ENCODE data around the gene LRCH3. TPM values are rescaled to one million over a fixed set of nuclear protein-coding genes. Genes with fewer than 3 reads are reported as not detected.

Gene LRCH3
- polyA plus RNA-seq, 3 donors, result 4.1 to 19.4 (median 7.4) TPM

DNA sequence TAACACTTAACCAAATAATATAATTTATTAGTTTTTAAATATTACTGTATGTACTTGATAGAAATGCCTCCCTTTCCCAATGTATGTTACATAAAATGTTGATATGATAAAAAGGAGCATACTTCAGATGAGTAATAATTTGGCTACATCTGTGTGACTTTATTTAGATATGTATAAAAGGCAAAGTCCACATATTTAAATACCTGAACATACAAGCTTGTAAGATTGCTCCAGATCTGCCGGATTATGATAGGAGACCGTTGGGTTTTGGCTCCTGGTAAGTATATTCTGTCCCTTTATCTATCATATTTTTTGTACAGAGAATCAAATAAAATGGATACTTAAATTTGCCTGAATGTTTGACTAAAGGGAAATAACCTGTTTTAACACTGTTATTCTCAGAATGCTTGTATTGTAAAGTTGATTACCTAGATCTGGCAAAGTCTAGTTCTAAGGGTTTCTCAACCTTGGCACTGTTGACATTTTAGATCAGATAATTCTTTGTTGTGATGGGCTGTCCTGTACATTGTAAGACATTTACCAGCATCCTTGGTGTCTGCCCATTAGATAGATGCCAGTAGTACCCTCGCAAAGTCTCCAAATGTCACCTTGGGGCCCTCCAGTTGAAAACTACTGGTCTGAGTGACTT is 38.5 kb downstream of the LRCH3 start:
- H3K27ac Mint-ChIP-seq, result no peak overlapping the region
- no peak overlapping the region for H3K4me2 ChIP-seq (replicated peaks; ENCODE audit: extremely low read depth, low read length, poor library complexity, severe bottlenecking)
- no peak overlapping the region for H3K9ac ChIP-seq (ENCODE audit: insufficient read depth, low read length, poor library complexity, severe bottlenecking)
- no peaks in the 10 kb centered on the region for H3K27me3 ChIP-seq (ENCODE audit: control insufficient read depth in 2 of 2, insufficient read depth in 2 of 2, low read length in 2 of 2)
- no peak overlapping the region for H2AFZ ChIP-seq (ENCODE audit: insufficient read depth, low read depth, low read length, poor library complexity, severe bottlenecking)
- no peaks in the 10 kb centered on the region for H3K4me1 ChIP-seq (ENCODE audit: control insufficient read depth in 1 of 2, insufficient read depth in 2 of 2, low read length in 2 of 2)
- H3K9me3 Mint-ChIP-seq, result peaks cover 0 to 1% (median 0%) of the 10 kb centered on the region in 7 donors
- WGBS (ENCODE audit: insufficient coverage), result 100% methylated on average over 1 of the region's 3 CpGs
- no peaks in the 10 kb centered on the region for H3K4me1 Mint-ChIP-seq
- H3K9me3 ChIP-seq (replicated peaks in 1 of 2; ENCODE audit: control insufficient read depth in 1 of 2, insufficient read depth in 1 of 2, low read length in 2 of 2), result no peaks in the 10 kb centered on the region
- intact Hi-C loops (cut with micrococcal nuclease), result no loop called here
- H3K27ac ChIP-seq (ENCODE audit: low read depth in 1 of 2, low read length in 2 of 2), result no peak overlapping the region
- no peak overlapping the region for H3K4me3 ChIP-seq (replicated peaks in 1 of 3; ENCODE audit: low read depth in 2 of 3, low read length in 3 of 3)
- H3K27me3 Mint-ChIP-seq (ENCODE audit: low read depth in 3 of 3), result no peaks in the 10 kb centered on the region
- H3K36me3 Mint-ChIP-seq, result peaks cover 59 to 80% of the 10 kb centered on the region in 2 donors
- H3K79me2 ChIP-seq (ENCODE audit: insufficient read depth, low read length), result no peaks in the 10 kb centered on the region
- peaks cover 56 to 86% of the 10 kb centered on the region in 2 donors for H3K36me3 ChIP-seq (replicated peaks in 1 of 2; ENCODE audit: control insufficient read depth in 1 of 2, insufficient read depth in 2 of 2, low read length in 2 of 2)
- DNase-seq, result no peak
- TF ChIP-seq, protein P1, sequence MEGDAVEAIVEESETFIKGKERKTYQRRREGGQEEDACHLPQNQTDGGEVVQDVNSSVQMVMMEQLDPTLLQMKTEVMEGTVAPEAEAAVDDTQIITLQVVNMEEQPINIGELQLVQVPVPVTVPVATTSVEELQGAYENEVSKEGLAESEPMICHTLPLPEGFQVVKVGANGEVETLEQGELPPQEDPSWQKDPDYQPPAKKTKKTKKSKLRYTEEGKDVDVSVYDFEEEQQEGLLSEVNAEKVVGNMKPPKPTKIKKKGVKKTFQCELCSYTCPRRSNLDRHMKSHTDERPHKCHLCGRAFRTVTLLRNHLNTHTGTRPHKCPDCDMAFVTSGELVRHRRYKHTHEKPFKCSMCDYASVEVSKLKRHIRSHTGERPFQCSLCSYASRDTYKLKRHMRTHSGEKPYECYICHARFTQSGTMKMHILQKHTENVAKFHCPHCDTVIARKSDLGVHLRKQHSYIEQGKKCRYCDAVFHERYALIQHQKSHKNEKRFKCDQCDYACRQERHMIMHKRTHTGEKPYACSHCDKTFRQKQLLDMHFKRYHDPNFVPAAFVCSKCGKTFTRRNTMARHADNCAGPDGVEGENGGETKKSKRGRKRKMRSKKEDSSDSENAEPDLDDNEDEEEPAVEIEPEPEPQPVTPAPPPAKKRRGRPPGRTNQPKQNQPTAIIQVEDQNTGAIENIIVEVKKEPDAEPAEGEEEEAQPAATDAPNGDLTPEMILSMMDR (IDR thresholded peaks at IDR 0.05), result no peak
- H3K4me3 Mint-ChIP-seq, result no peak overlapping the region
- H4K20me1 ChIP-seq (ENCODE audit: insufficient read depth, low read length), result no peaks in the 10 kb centered on the region

DNA sequence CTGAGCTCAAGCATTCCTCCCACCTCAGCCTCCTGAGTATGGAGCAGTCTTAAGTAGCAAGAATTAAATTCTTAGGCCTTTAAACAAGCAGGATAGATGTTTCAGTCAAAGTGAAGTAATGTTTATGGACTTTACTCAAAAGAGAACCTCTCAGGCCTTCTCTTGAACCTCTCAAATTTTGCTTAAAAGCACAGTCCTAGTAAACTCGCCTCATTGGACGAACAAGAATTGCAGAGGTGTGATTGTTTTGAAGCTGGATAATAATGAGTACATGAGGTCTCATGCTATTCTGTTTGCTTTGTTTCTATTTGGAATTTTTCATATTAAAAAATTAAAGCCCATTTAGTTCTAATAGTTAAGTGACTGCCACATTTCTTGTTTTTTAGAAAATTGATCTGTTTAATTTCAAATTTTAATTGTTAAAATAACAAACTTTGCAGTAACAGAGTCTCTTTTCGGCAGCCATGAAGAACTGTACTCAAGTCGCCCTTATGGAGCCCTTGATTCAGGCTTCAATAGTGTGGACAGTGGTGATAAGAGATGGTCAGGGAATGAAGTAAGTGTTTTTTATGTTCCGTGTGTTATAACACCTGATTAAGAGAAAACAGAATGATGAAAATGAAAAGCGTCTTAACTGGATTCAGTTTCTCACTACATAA is 39.4 kb downstream of the LRCH3 start:
- WGBS (ENCODE audit: insufficient coverage), result 100% methylated on average over 1 of the region's 6 CpGs
- intact Hi-C loops (cut with micrococcal nuclease), result no loop called here
- peaks cover 59 to 79% of the 10 kb centered on the region in 2 donors for H3K36me3 Mint-ChIP-seq

More for the DNA sequence above, 39.4 kb downstream of the LRCH3 start:
- no peak overlapping the region for H3K4me3 Mint-ChIP-seq
- no peak overlapping the region for H3K4me2 ChIP-seq (replicated peaks; ENCODE audit: extremely low read depth, low read length, poor library complexity, severe bottlenecking)
- H3K4me3 ChIP-seq (replicated peaks in 1 of 3; ENCODE audit: low read depth in 2 of 3, low read length in 3 of 3), result no peak overlapping the region
- no peaks in the 10 kb centered on the region for H3K9me3 ChIP-seq (replicated peaks in 1 of 2; ENCODE audit: control insufficient read depth in 1 of 2, insufficient read depth in 1 of 2, low read length in 2 of 2)
- no peaks in the 10 kb centered on the region for H3K4me1 Mint-ChIP-seq
- no peak overlapping the region for H3K27ac ChIP-seq (ENCODE audit: low read depth in 1 of 2, low read length in 2 of 2)
- H3K9ac ChIP-seq (ENCODE audit: insufficient read depth, low read length, poor library complexity, severe bottlenecking), result no peak overlapping the region
- no peak for DNase-seq
- no peaks in the 10 kb centered on the region for H3K9me3 Mint-ChIP-seq
- no peaks in the 10 kb centered on the region for H3K4me1 ChIP-seq (ENCODE audit: control insufficient read depth in 1 of 2, insufficient read depth in 2 of 2, low read length in 2 of 2)
- no peaks in the 10 kb centered on the region for H3K27me3 ChIP-seq (ENCODE audit: control insufficient read depth in 2 of 2, insufficient read depth in 2 of 2, low read length in 2 of 2)
- no peak overlapping the region for H3K27ac Mint-ChIP-seq
- no peaks in the 10 kb centered on the region for H3K27me3 Mint-ChIP-seq (ENCODE audit: low read depth in 3 of 3)
- no peaks in the 10 kb centered on the region for H3K79me2 ChIP-seq (ENCODE audit: insufficient read depth, low read length)
- H3K36me3 ChIP-seq (replicated peaks in 1 of 2; ENCODE audit: control insufficient read depth in 1 of 2, insufficient read depth in 2 of 2, low read length in 2 of 2), result peaks cover 62 to 89% of the 10 kb centered on the region in 2 donors
- H2AFZ ChIP-seq (ENCODE audit: insufficient read depth, low read depth, low read length, poor library complexity, severe bottlenecking), result no peak overlapping the region
- TF ChIP-seq, protein P1 (IDR thresholded peaks at IDR 0.05), result no peak
- no peaks in the 10 kb centered on the region for H4K20me1 ChIP-seq (ENCODE audit: insufficient read depth, low read length)
